ENCODE data around the gene BAX. TPM values are rescaled to one million over a fixed set of nuclear protein-coding genes. Genes with fewer than 3 reads are reported as not detected.
A peak's percentile ranks its signal among the peaks of the same experiment; 100 is the strongest.

BAX gene
- total and polyA plus RNA-seq, 4 donors, result 10.5 to 27.0 (median 14.8) TPM

- WGBS, result 4% methylated on average over 28 of the region's 28 CpGs
- H3K9ac ChIP-seq (ENCODE audit: low read depth in 1 of 2, low read length in 2 of 2), result peak overlapping the region; percentile 92
- no peaks in the 10 kb centered on the region for H3K27me3 ChIP-seq (ENCODE audit: control insufficient read depth in 4 of 4, insufficient read depth in 4 of 4, low read length in 3 of 4)
- peak; percentile 92 for DNase-seq (ENCODE audit: low spot score)
- peak overlapping the region; percentile 90 to 96 for H3K27ac ChIP-seq (ENCODE audit: low read depth in 1 of 2, low read length in 2 of 2)
- peaks cover 7 to 32% (median 20%) of the 10 kb centered on the region in 4 donors for H3K4me1 ChIP-seq (ENCODE audit: control insufficient read depth in 4 of 4, insufficient read depth in 4 of 4, low read length in 3 of 4)
- H3K9me3 ChIP-seq (ENCODE audit: control insufficient read depth in 4 of 4, low read length in 3 of 4), result no peaks in the 10 kb centered on the region
- peaks cover 0 to 5% (median 1%) of the 10 kb centered on the region in 4 donors for H3K36me3 ChIP-seq (ENCODE audit: control insufficient read depth in 4 of 4, insufficient read depth in 3 of 4, low read depth in 1 of 4, low read length in 3 of 4)
- TF ChIP-seq FOXA1 (IDR thresholded peaks at IDR 0.05), result no peak
- TF ChIP-seq JUND (IDR thresholded peaks at IDR 0.05), result peak; percentile 77 to 81
- TF ChIP-seq HNF4G (IDR thresholded peaks at IDR 0.05), result peak; percentile 49
- no peak for TF ChIP-seq GABPA (IDR thresholded peaks at IDR 0.05 in 1 of 2, conservative IDR thresholded peaks at IDR 0.05 in 1 of 2)
- TF ChIP-seq REST (IDR thresholded peaks at IDR 0.05), result peak; percentile 88
- no peak for TF ChIP-seq ATF3 (IDR thresholded peaks at IDR 0.05)
- TF ChIP-seq TAF1 (conservative IDR thresholded peaks at IDR 0.05), result peak; percentile 78
- peak; percentile 12 for TF ChIP-seq MAX (IDR thresholded peaks at IDR 0.05)
- TF ChIP-seq SP1 (IDR thresholded peaks at IDR 0.05), result peak; percentile 69
- peak in 1 of 2 donors; percentile 19 for TF ChIP-seq RAD21 (IDR thresholded peaks at IDR 0.05)
- peak; percentile 4 to 43 for TF ChIP-seq RXRA (IDR thresholded peaks at IDR 0.05)
- TF ChIP-seq YY1 (IDR thresholded peaks at IDR 0.05), result peak; percentile 81
- no peak for TF ChIP-seq CTCF (IDR thresholded peaks at IDR 0.05; ENCODE audit: low read depth, low read length, missing input control)
- no peak for TF ChIP-seq ZBTB33 (IDR thresholded peaks at IDR 0.05)
- TF ChIP-seq NR2F2 (IDR thresholded peaks at IDR 0.05), result peak; percentile 21
- peak in 1 of 2 donors; percentile 4 for TF ChIP-seq EGR1 (IDR thresholded peaks at IDR 0.05; ENCODE audit: low read depth in 2 of 2)
- TF ChIP-seq HNF4A (conservative IDR thresholded peaks at IDR 0.05), result peak; percentile 60
- TF ChIP-seq FOXA2 (IDR thresholded peaks at IDR 0.05), result peak; percentile 4
- H3K4me3 ChIP-seq (ENCODE audit: low read depth in 1 of 3, low read length in 3 of 3), result peak overlapping the region; percentile 53 to 69 (median 64)
These were observed 8.9 kb downstream of the BAX start for GRCh38 chr19:48963371-48964204.

All from liver (tissue), 9 donors.